Panc1 (cell line): ENCODE results near the gene BBS5.

Source experiments
- SIN3A ChIP-seq: IDR thresholded peaks from 2 replicates; pipeline ENCODE4 v1.6.1; 2012; ENCODE audit warnings: low read depth, mild to moderate bottlenecking, low read length, moderate library complexity, borderline replicate concordance; ENCODE audit not compliant: insufficient read depth
- TCF7L2 ChIP-seq: IDR thresholded peaks from 2 replicates; pipeline ENCODE4 v1.6.1; 2011; ENCODE audit warnings: mild to moderate bottlenecking, low read depth, low read length, inconsistent platforms

GRCh38 chr2:169542433-169542832 is 63.1 kb downstream of the BBS5 start:
- no peak for TF ChIP-seq SIN3A
- no peak for TF ChIP-seq TCF7L2
